GM12878 (cell line): ENCODE measurements around the gene HYOU1. TPM values are rescaled to one million over a fixed set of nuclear protein-coding genes. Genes with fewer than 3 reads are reported as not detected.

Experiments
- BCLAF1 ChIP-seq: fragments of 450-650 bp; IDR thresholded peaks from 2 replicates; pipeline ENCODE4 v1.6.1; 2017; ENCODE audit warnings: antibody characterized with exemption, mild to moderate bottlenecking, moderate library complexity
- CHD1 ChIP-seq: IDR thresholded peaks from 2 replicates; pipeline ENCODE4 v1.6.1; 2012; ENCODE audit warnings: low read depth, low read length, improper control_type of control experiment
- CHD2 ChIP-seq: IDR thresholded peaks from 2 replicates; pipeline ENCODE4 v1.6.1; 2011; ENCODE audit warnings: low read depth, low read length, improper control_type of control experiment, borderline replicate concordance
- FOS ChIP-seq: IDR thresholded peaks from 3 replicates; pipeline ENCODE4 v1.6.1; 2011; ENCODE audit warnings: borderline replicate concordance; ENCODE audit not compliant: insufficient read length; ENCODE audit errors: extremely low read depth
- NFYA ChIP-seq: IDR thresholded peaks from 2 replicates; pipeline ENCODE4 v1.6.1; 2011; ENCODE audit warnings: low read depth, mild to moderate bottlenecking, low read length, improper control_type of control experiment, borderline replicate concordance
- PRDM15 ChIP-seq: fragments of 450-650 bp; formaldehyde crosslinking; IDR thresholded peaks from 2 replicates; pipeline ENCODE4 v1.4.0; 2020; ENCODE audit warnings: mild to moderate bottlenecking, moderate library complexity
- SMARCA5 ChIP-seq: fragments of 450-650 bp; IDR thresholded peaks from 2 replicates; pipeline ENCODE4 v1.6.1; 2017; ENCODE audit warnings: mild to moderate bottlenecking
- YBX1 ChIP-seq: fragments of 450-650 bp; IDR thresholded peaks from 2 replicates; pipeline ENCODE4 v1.6.1; 2016; ENCODE audit warnings: antibody characterized with exemption
- ZNF687 ChIP-seq: fragments of 450-650 bp; IDR thresholded peaks from 2 replicates; pipeline ENCODE4 v1.6.1; 2017; ENCODE audit warnings: mild to moderate bottlenecking, moderate library complexity
- polyA plus RNA-seq, 11 experiments: library from polyadenylated mRNA; depleted of rRNA in 4 of 11; unstranded in 6 of 11; stranded (reverse) in 5 of 11; fragments of >200 nt; fragmentation: Nextera tagmentation in 4 of 11; fragmentation: Illumina TruSeq in 1 of 11; extraction: Ambion mirVana in 4 of 11; extraction: Trizol in 1 of 11; gene quantifications; 1 replicate in 1 of 11; 2 replicates in 10 of 11; pipeline versions ENCODE4 v1.2.1 to v1.2.3, GENCODE V29; 2011 to 2016; ENCODE audit warnings: inconsistent platforms in 2 of 11, missing spikeins in 2 of 11, low read depth in 1 of 11
- total RNA-seq, 4 experiments: library from RNA; depleted of rRNA in 3 of 4; stranded (reverse); fragments of >200 nt in 3 of 4; fragmentation: Illumina TruSeq in 1 of 4; extraction: Trizol in 1 of 4; gene quantifications; 2 replicates each; pipeline versions ENCODE4 v1.2.1 to v1.2.3, GENCODE V29; 2013 to 2021

Gene HYOU1
- total and polyA plus RNA-seq, 10 of the 15 experiments (the other 5 are each of a cell fraction or from before 2014, with no cell fraction given), result 15.4 to 157 (median 109) TPM

- no peak for TF ChIP-seq PRDM15 (CRISPR knock-in tag)
- no peak for TF ChIP-seq NFYA
- TF ChIP-seq YBX1, result no peak
- no peak for TF ChIP-seq BCLAF1
- no peak for TF ChIP-seq SMARCA5
- TF ChIP-seq CHD2, result no peak
- TF ChIP-seq CHD1, result no peak
- no peak for TF ChIP-seq ZNF687
- no peak for TF ChIP-seq FOS
- TF ChIP-seq, all 136 proteins: peak for 0
These were observed 20.8 kb upstream of the HYOU1 start (continued) for GRCh38 chr11:119077839-119078238.
